H9 (cell line): ENCODE data around the gene DLGAP4. TPM values are rescaled to one million over a fixed set of nuclear protein-coding genes. Genes with fewer than 3 reads are reported as not detected.
A peak's percentile ranks its signal among the peaks of the same experiment; 100 is the strongest.

Source experiments
- DNase-seq: peaks from one replicate; pipeline ENCODE4 v3.0.0-alpha.2; 2017
- H2AFZ ChIP-seq: one replicate; pipeline ENCODE4 v1.6.1; 2013; ENCODE audit warnings: mild to moderate bottlenecking, low read length, control low read depth, moderate library complexity
- H2AK5ac ChIP-seq: 2 replicates; pipeline ENCODE4 v1.6.1; 2013; ENCODE audit warnings: low read length, control low read depth, mixed read lengths; ENCODE audit not compliant: insufficient read length
- H2BK120ac ChIP-seq: one replicate; pipeline ENCODE4 v1.6.1; 2013; ENCODE audit warnings: low read depth, mild to moderate bottlenecking, low read length, control low read depth, inconsistent platforms; ENCODE audit not compliant: poor library complexity, severe bottlenecking
- H2BK12ac ChIP-seq: 2 replicates; pipeline ENCODE4 v1.6.1; 2013; ENCODE audit warnings: low read length, control low read depth, mixed read lengths, low read depth; ENCODE audit not compliant: insufficient read length
- H2BK15ac ChIP-seq: 2 replicates; pipeline ENCODE4 v1.6.1; 2013; ENCODE audit warnings: low read depth, low read length, control low read depth
- H2BK20ac ChIP-seq: one replicate; pipeline ENCODE4 v1.6.1; 2013; ENCODE audit warnings: low read depth, mild to moderate bottlenecking, low read length, control low read depth, inconsistent platforms; ENCODE audit not compliant: poor library complexity, severe bottlenecking
- H2BK5ac ChIP-seq: 2 replicates; pipeline ENCODE4 v1.6.1; 2013; ENCODE audit warnings: low read length, control low read depth, mixed read lengths; ENCODE audit not compliant: insufficient read length
- H3K14ac ChIP-seq: 2 replicates; pipeline ENCODE4 v1.6.1; 2013; ENCODE audit warnings: low read length, control low read depth; ENCODE audit not compliant: insufficient read depth
- H3K18ac ChIP-seq: 2 replicates; pipeline ENCODE4 v1.6.1; 2013; ENCODE audit warnings: low read depth, mild to moderate bottlenecking, mixed read lengths, low read length, control low read depth; ENCODE audit not compliant: insufficient read length
- H3K23ac ChIP-seq: 2 replicates; pipeline ENCODE4 v1.6.1; 2013; ENCODE audit warnings: low read length, control low read depth, mixed read lengths, low read depth; ENCODE audit not compliant: insufficient read length
- H3K23me2 ChIP-seq: 2 replicates; pipeline ENCODE4 v1.6.1; 2013; ENCODE audit warnings: low read depth, mild to moderate bottlenecking, mixed read lengths, low read length, control low read depth; ENCODE audit not compliant: insufficient read length, poor library complexity, severe bottlenecking
- H3K27ac ChIP-seq: 2 replicates; pipeline ENCODE4 v1.5.1; 2013; ENCODE audit warnings: low read length, control low read depth, mixed read lengths, low read depth; ENCODE audit not compliant: insufficient read length
- H3K27me3 ChIP-seq: 2 replicates; pipeline ENCODE4 v1.6.1; 2013; ENCODE audit warnings: low read length, control low read depth, inconsistent platforms; ENCODE audit not compliant: insufficient read depth
- H3K4ac ChIP-seq: 2 replicates; pipeline ENCODE4 v1.6.1; 2013; ENCODE audit warnings: low read depth, mild to moderate bottlenecking, control low read depth, inconsistent platforms, low read length, moderate library complexity
- H3K4me1 ChIP-seq: 2 replicates; pipeline ENCODE4 v1.6.1; 2013; ENCODE audit warnings: low read length, control low read depth, inconsistent platforms; ENCODE audit not compliant: insufficient read depth
- H3K4me2 ChIP-seq: 2 replicates; pipeline ENCODE4 v1.6.1; 2013; ENCODE audit warnings: low read length, control low read depth, mixed read lengths; ENCODE audit not compliant: insufficient read length, insufficient read depth
- H3K56ac ChIP-seq: 2 replicates; pipeline ENCODE4 v1.6.1; 2013; ENCODE audit warnings: low read depth, mild to moderate bottlenecking, mixed read lengths, low read length, control low read depth; ENCODE audit not compliant: insufficient read length
- H3K79me1 ChIP-seq: 2 replicates; pipeline ENCODE4 v1.6.1; 2013; ENCODE audit warnings: low read depth, mild to moderate bottlenecking, moderate library complexity, low read length, control low read depth, inconsistent platforms; ENCODE audit not compliant: insufficient read depth, poor library complexity, severe bottlenecking
- H3K79me2 ChIP-seq: 2 replicates; pipeline ENCODE4 v1.6.1; 2013; ENCODE audit warnings: low read length, control low read depth, inconsistent platforms; ENCODE audit not compliant: insufficient read depth
- H3K9ac ChIP-seq: 2 replicates; pipeline ENCODE4 v1.6.1; 2013; ENCODE audit warnings: low read length, control low read depth, mixed read lengths; ENCODE audit not compliant: insufficient read length; ENCODE audit errors: extremely low read depth
- H3K9me3 ChIP-seq: one replicate; pipeline ENCODE4 v1.6.1; 2013; ENCODE audit warnings: low read depth, low read length, inconsistent platforms; ENCODE audit not compliant: control insufficient read depth
- H3T11ph ChIP-seq: one replicate; pipeline ENCODE4 v1.6.1; 2013; ENCODE audit warnings: mild to moderate bottlenecking, low read length, control low read depth, inconsistent platforms
- H4K20me1 ChIP-seq: one replicate; pipeline ENCODE4 v1.6.1; 2013; ENCODE audit not compliant: control insufficient read depth, insufficient read length, insufficient read depth
- H4K5ac ChIP-seq: 2 replicates; pipeline ENCODE4 v1.6.1; 2013; ENCODE audit warnings: low read depth, mild to moderate bottlenecking, mixed read lengths, low read length, control low read depth; ENCODE audit not compliant: insufficient read length
- H4K8ac ChIP-seq: replicated peaks from 2 replicates; pipeline ENCODE4 v1.6.1; 2013; ENCODE audit warnings: low read length, control low read depth, mixed read lengths, low read depth; ENCODE audit not compliant: insufficient read length
- H4K91ac ChIP-seq: 2 replicates; pipeline ENCODE4 v1.6.1; 2013; ENCODE audit warnings: low read depth, mild to moderate bottlenecking, moderate library complexity, mixed read lengths, low read length, control low read depth; ENCODE audit not compliant: insufficient read length
- H3K27ac Mint-ChIP-seq, 3 experiments: 2 replicates in 2 of 3; 3 replicates in 1 of 3; pipeline ENCODE4 v1.8.0; 2020 to 2021; ENCODE audit warnings: mixed read lengths in 3 of 3, mild to moderate bottlenecking in 1 of 3, moderate library complexity in 1 of 3
- H3K27me3 Mint-ChIP-seq: 2 replicates; pipeline ENCODE4 v1.8.0; 2021; ENCODE audit warnings: low read depth, mild to moderate bottlenecking, moderate library complexity, mixed read lengths
- H3K36me3 Mint-ChIP-seq, 3 experiments: 2 replicates in 2 of 3; 3 replicates in 1 of 3; pipeline ENCODE4 v1.8.0; 2020 to 2021; ENCODE audit warnings: low read depth in 3 of 3, mixed read lengths in 3 of 3; ENCODE audit not compliant: insufficient read depth in 1 of 3
- H3K4me1 Mint-ChIP-seq, 2 experiments: 2 replicates each; pipeline ENCODE4 v1.8.0; 2020; ENCODE audit warnings: mixed read lengths in 2 of 2
- H3K4me3 Mint-ChIP-seq, 2 experiments: 2 replicates in 1 of 2; 3 replicates in 1 of 2; pipeline ENCODE4 v1.8.0; 2020 to 2021; ENCODE audit warnings: mild to moderate bottlenecking in 2 of 2, mixed read lengths in 2 of 2, moderate library complexity in 1 of 2
- H3K9me3 Mint-ChIP-seq, 2 experiments: 2 replicates in 1 of 2; 3 replicates in 1 of 2; pipeline ENCODE4 v1.8.0; 2020; ENCODE audit warnings: mild to moderate bottlenecking in 2 of 2, mixed read lengths in 2 of 2, moderate library complexity in 1 of 2
- CTCF ChIP-seq: fragments of 200-600 bp; sonication (generic); conservative IDR thresholded peaks from 3 replicates; pipeline ENCODE4 v1.8.0; 2021; ENCODE audit warnings: antibody characterized with exemption, mild to moderate bottlenecking
- WGBS: extraction: QIAGEN DNeasy Blood & Tissue Kit; methylation state at CpG from one replicate; pipeline ENCODE4 v1.1.7; 2013; ENCODE audit warnings: missing lambda C conversion rate, low lambda C conversion rate, mixed read lengths; ENCODE audit not compliant: insufficient read length; ENCODE audit errors: extremely low coverage; 5-methylcytosine and 5-hydroxymethylcytosine counted together
- total RNA-seq: library from RNA; stranded (reverse); gene quantifications from 2 replicates; pipeline ENCODE4 v1.2.1, GENCODE V29; 2021

DLGAP4 gene
- total RNA-seq, 1 experiment from 2014 or later, result 48.0 TPM

GRCh38 chr20:36367370-36367745 lies 61.2 kb downstream of the DLGAP4 start:
- no peak overlapping the region for H2BK15ac ChIP-seq
- Mint-ChIP-seq H3K27ac (peak overlapping the region in 1 of 3 experiments; percentile 27; a peak in 1 of 7 replicates), H3K27me3 (peaks cover 1% of the 10 kb centered on the region), H3K4me3 (no peak overlapping the region), H3K4me1 (peaks cover 14 to 16% of the 10 kb centered on the region in 2 experiments), H3K36me3 (no peaks in the 10 kb centered on the region), H3K9me3 (no peaks in the 10 kb centered on the region)
- H3K27ac ChIP-seq, result no peak overlapping the region
- H2BK20ac ChIP-seq, result no peak overlapping the region
- H4K91ac ChIP-seq, result no peak overlapping the region
- no peak overlapping the region for H3T11ph ChIP-seq
- no peak overlapping the region for H2BK5ac ChIP-seq
- WGBS, result no CpG with 5 or more reads among the region's 4 CpGs
- no peak overlapping the region for H3K18ac ChIP-seq
- TF ChIP-seq CTCF, result no peak
- no peaks in the 10 kb centered on the region for H3K27me3 ChIP-seq
- no peak overlapping the region for H3K56ac ChIP-seq
- H3K79me1 ChIP-seq, result no peaks in the 10 kb centered on the region
- no peak for DNase-seq
- no peak overlapping the region for H3K23ac ChIP-seq
- no peak overlapping the region for H3K14ac ChIP-seq
- no peak overlapping the region for H2AK5ac ChIP-seq
- no peak overlapping the region for H2BK120ac ChIP-seq
- H2BK12ac ChIP-seq, result no peak overlapping the region
- H3K9ac ChIP-seq, result no peak overlapping the region
- no peaks in the 10 kb centered on the region for H3K9me3 ChIP-seq
- H4K20me1 ChIP-seq, result no peaks in the 10 kb centered on the region
- H3K4me2 ChIP-seq, result no peak overlapping the region
- no peaks in the 10 kb centered on the region for H3K79me2 ChIP-seq
- no peak overlapping the region for H4K5ac ChIP-seq
- H3K4ac ChIP-seq, result no peak overlapping the region
- H4K8ac ChIP-seq, result no peak overlapping the region
- 0 out of 2 replicates have a peak, but pooled peaks cover 4% of the 10 kb centered on the region for H3K4me1 ChIP-seq
- H2AFZ ChIP-seq, result no peak overlapping the region
- no peaks in the 10 kb centered on the region for H3K23me2 ChIP-seq
